HG03457 (cell line): ENCODE results near the gene DNAJC5G.
"Not testable (repeated sequence)": the region's sequence is repeated elsewhere in the genome, so short reads cannot be mapped to it uniquely, and the experiment has no call there.

Experiments used
- ATAC-seq: cut with Tn5 transposase; IDR thresholded peaks from one replicate; pipeline ENCODE4 v1.9.1; 2021; ENCODE audit warnings: moderate number of reproducible peaks; ENCODE audit not compliant: unreplicated experiment

Gene DNAJC5G

GRCh38 chr2:27272537-27273522 lies 2.4 kb upstream of the DNAJC5G start:
- not testable (repeated sequence) for ATAC-seq

GRCh38 chr2:27278010-27278409 lies 2.8 kb downstream of the DNAJC5G start:
- no peak for ATAC-seq

GRCh38 chr2:27280826-27281225 lies 5.6 kb downstream of the DNAJC5G start:
- no peak for ATAC-seq

- ATAC-seq = no peak
These were observed 6.2 kb downstream of the DNAJC5G start for GRCh38 chr2:27281442-27281841.

GRCh38 chr2:27281855-27282559 lies 6.8 kb downstream of the DNAJC5G start, which contains the start of gene TRIM54:
Gene TRIM54, plus strand, starts transcription at chr2:27282429. Its CDS starts 303 bp downstream, at chr2:27282732.
- no peak for ATAC-seq

- no peak for ATAC-seq
These were observed 7.7 kb downstream of the DNAJC5G start for GRCh38 chr2:27282892-27283291.

GRCh38 chr2:27284996-27285395 lies 9.8 kb downstream of the DNAJC5G start:
- no peak for ATAC-seq

GRCh38 chr2:27285481-27285880 lies 10.2 kb downstream of the DNAJC5G start:
- no peak for ATAC-seq

- ATAC-seq = no peak
These were observed 13.4 kb downstream of the DNAJC5G start for GRCh38 chr2:27288610-27289009.

- no peak for ATAC-seq
These were observed 15.3 kb downstream of the DNAJC5G start for GRCh38 chr2:27290549-27290948.

GRCh38 chr2:27291865-27292264 lies 16.6 kb downstream of the DNAJC5G start:
- ATAC-seq = no peak

- ATAC-seq = no peak
These were observed 19.7 kb downstream of the DNAJC5G start for GRCh38 chr2:27294928-27295327.

GRCh38 chr2:27296481-27296880 lies 21.2 kb downstream of the DNAJC5G start:
- no peak for ATAC-seq

- ATAC-seq = no peak
These were observed 22.0 kb downstream of the DNAJC5G start for GRCh38 chr2:27297195-27297594.

- no peak for ATAC-seq
These were observed 23.3 kb downstream of the DNAJC5G start for GRCh38 chr2:27298391-27299080.

GRCh38 chr2:27300606-27301005 lies 25.4 kb downstream of the DNAJC5G start:
- not testable (repeated sequence) for ATAC-seq

- ATAC-seq = no peak
These were observed 28.1 kb downstream of the DNAJC5G start for GRCh38 chr2:27303093-27304025.

GRCh38 chr2:27304488-27305240 lies 29.4 kb downstream of the DNAJC5G start:
- no peak for ATAC-seq

GRCh38 chr2:27305516-27305915 lies 30.3 kb downstream of the DNAJC5G start:
- no peak for ATAC-seq
